Memory B cell (primary cell): ENCODE results near the gene ACBD4.
"Not testable (repeated sequence)": the region's sequence is repeated elsewhere in the genome, so short reads cannot be mapped to it uniquely, and the experiment has no call there.

Source experiments
- ATAC-seq: fragments of 150-1000 bp; cut with Tn5 transposase; 2 replicates; pipeline ENCODE4 v1.10.0; 2021; ENCODE audit warnings: low read depth, mild to moderate bottlenecking, moderate library complexity
- DNase-seq, 2 donors: peaks; one replicate each; pipeline ENCODE4 v3.0.0; 2022; ENCODE audit warnings: low spot score in 2 of 2
- H3K27ac Mint-ChIP-seq: one replicate; pipeline ENCODE4 v1.8.0; 2022; ENCODE audit warnings: mild to moderate bottlenecking, moderate library complexity, mixed read lengths
- H3K27me3 Mint-ChIP-seq: one replicate; pipeline ENCODE4 v1.8.0; 2022; ENCODE audit warnings: mixed read lengths
- H3K36me3 Mint-ChIP-seq: one replicate; pipeline ENCODE4 v1.8.0; 2022; ENCODE audit warnings: mild to moderate bottlenecking, mixed read lengths
- H3K4me1 Mint-ChIP-seq: one replicate; pipeline ENCODE4 v1.8.0; 2022; ENCODE audit warnings: mixed read lengths
- H3K4me3 Mint-ChIP-seq: one replicate; pipeline ENCODE4 v1.8.0; 2022; ENCODE audit warnings: mild to moderate bottlenecking, moderate library complexity, mixed read lengths
- H3K9me3 Mint-ChIP-seq: one replicate; pipeline ENCODE4 v1.8.0; 2022; ENCODE audit warnings: mixed read lengths

Gene ACBD4

DNA sequence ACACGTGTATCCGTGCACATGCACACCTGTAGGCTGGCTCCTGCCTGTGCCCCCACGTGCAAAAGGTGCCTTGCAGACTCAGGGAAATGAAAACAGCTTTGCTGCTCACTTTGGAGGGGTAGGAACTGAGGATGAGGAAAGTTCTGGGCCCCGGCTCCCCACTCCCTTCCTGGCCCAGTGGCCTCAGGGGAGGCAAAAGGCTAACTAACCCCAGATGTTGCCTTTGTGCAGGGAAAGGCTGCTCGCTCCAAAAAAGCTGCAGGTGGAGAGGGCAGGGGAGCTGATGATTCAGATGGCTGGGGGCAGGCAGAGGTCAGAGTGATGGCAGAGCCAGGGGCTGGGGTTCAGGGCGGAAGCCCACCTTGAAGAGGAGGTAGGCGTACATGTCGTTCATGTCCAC lies 15.5 kb upstream of the ACBD4 start:
- H3K4me1 Mint-ChIP-seq = no peaks in the 10 kb centered on the region
- H3K9me3 Mint-ChIP-seq = no peaks in the 10 kb centered on the region
- no peak overlapping the region for H3K4me3 Mint-ChIP-seq
- no peak overlapping the region for H3K27ac Mint-ChIP-seq
- H3K36me3 Mint-ChIP-seq = no peaks in the 10 kb centered on the region
- DNase-seq (no peak), ATAC-seq (no peak)
- H3K27me3 Mint-ChIP-seq = peaks cover 9% of the 10 kb centered on the region

DNA sequence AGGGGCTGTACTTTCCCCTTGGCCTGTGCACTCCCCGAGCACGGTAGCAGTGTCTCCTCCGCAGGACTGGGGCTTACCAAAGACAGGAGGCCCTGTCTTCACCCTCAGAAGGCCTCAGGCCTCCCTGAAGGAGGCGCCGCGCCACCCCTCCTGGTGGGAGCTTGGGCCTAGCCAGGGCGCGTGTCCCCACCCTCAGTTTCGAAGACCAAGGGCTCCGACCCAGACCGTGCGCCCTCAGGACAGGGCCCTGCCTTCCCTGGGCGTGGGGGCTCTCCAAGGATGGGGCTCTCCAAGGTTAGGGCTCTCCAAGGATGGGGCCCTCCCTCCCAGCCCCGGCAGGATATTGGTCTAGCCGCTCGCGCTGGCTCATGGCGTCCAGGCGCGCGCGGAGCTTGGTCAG lies 14.9 kb upstream of the ACBD4 start:
- Mint-ChIP-seq H3K27me3 (peaks cover 9% of the 10 kb centered on the region), H3K4me3 (no peak overlapping the region), H3K4me1 (no peaks in the 10 kb centered on the region), H3K36me3 (no peaks in the 10 kb centered on the region), H3K9me3 (no peaks in the 10 kb centered on the region), H3K27ac (no peak overlapping the region)
- DNase-seq (no peak), ATAC-seq (no peak)

DNA sequence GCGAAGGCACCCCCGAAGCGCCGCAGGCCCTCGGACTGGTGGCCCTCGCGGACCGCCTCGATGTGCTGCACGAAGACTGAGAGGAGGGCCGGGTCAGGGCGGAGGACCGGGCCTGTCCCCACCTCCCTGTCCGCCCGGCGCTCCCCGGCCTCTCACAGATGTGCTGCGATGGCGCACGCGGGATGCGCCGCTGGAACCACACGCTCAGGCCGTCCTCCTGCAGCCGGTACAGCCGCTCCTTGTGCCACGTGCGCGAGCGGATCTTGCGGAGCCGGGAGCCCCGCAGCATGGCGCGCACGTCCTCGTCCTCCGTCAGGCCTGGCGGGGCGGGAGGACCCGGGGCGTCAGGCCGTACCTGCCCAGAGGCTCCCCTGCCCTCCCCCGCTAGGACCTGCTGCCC lies 14.4 kb upstream of the ACBD4 start:
- no peak overlapping the region for H3K27ac Mint-ChIP-seq
- no peaks in the 10 kb centered on the region for H3K9me3 Mint-ChIP-seq
- no peak for ATAC-seq
- H3K36me3 Mint-ChIP-seq = no peaks in the 10 kb centered on the region
- no peaks in the 10 kb centered on the region for H3K4me1 Mint-ChIP-seq
- H3K4me3 Mint-ChIP-seq = no peak overlapping the region
- no peak for DNase-seq
- peaks cover 7% of the 10 kb centered on the region for H3K27me3 Mint-ChIP-seq

DNA sequence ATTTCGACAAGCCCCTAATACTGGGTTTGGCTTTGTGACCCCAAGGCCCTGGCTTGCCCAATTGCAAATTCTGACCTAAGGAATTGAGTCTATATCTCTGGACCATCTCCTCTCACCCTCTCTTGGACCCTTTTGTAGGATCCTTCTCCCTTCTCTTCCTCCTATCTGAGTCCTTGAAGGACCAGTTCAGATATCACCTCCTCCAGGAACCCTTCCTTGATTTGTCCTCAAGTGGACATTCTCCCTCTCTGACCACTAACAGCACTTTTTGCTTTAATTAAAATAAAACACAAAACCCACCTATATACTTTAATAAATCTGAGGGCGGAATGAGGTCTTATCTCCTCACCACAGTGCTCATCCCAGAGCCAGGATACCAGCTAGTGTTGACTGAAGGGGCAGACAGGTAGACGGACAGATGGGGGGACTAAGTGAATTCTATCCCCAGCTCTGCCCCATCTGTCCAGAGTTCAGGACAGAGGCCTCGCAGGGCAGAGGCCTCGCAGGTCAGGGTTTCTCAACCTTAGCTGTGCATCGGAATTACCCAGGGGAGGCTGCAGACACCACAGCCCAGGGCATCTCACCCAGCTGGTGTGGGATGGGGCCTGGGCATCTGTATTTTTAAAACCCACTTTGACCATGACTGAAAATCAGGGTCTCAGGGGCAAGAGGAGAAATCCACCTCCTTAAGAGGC lies 12.3 kb upstream of the ACBD4 start:
- H3K27ac Mint-ChIP-seq = no peak overlapping the region
- no peaks in the 10 kb centered on the region for H3K36me3 Mint-ChIP-seq
- H3K27me3 Mint-ChIP-seq = peaks cover 4% of the 10 kb centered on the region
- H3K9me3 Mint-ChIP-seq = no peaks in the 10 kb centered on the region
- DNase-seq (no peak), ATAC-seq (no peak)
- H3K4me3 Mint-ChIP-seq = no peak overlapping the region
- no peaks in the 10 kb centered on the region for H3K4me1 Mint-ChIP-seq

DNA sequence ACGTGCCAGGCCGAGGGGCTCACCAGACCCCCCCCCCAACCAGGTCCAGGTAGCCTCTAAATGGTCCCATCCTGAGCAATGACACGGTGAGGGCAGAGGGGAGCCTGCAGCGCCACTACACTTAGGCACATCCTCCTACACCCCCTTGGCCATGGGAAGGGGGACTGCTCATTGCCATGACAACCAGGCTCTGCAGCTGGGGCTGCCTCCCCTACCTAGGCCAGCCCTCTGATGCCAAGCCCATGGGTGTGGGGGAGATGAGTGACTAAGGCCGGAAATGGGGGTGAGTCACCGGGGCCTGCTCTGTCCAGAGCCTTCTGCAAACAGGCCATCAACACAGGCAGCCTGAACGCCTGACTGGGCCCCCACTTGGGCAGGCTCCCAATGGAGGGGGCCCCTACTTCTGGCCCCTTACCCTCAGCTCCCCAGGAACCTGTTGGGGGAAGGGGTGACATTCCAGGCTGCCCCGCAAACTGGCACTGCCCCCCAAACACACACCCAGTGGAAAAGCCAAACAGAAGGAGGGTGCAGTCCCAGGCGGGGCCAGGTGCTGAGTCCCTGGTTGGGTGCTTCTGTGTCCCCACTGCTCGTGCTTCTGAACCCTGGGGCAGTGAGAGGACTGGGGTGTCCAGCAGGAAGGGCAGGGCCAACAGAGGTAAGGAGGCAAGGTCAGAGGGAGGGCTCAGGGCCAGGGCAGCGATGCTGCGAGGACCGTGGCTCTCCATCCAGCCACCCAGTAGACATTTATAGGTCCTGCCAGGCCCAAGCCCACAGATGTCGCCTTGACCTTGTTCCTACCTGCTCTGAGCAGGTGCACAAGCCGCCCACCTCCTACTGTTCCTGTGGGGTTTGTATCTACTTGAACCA lies 11.3 kb upstream of the ACBD4 start:
- H3K4me1 Mint-ChIP-seq = no peaks in the 10 kb centered on the region
- no peaks in the 10 kb centered on the region for H3K9me3 Mint-ChIP-seq
- H3K36me3 Mint-ChIP-seq = no peaks in the 10 kb centered on the region
- no peak for DNase-seq
- H3K27me3 Mint-ChIP-seq = peaks cover 4% of the 10 kb centered on the region
- peak; percentile 17 for ATAC-seq
- H3K4me3 Mint-ChIP-seq = no peak overlapping the region
- no peak overlapping the region for H3K27ac Mint-ChIP-seq

DNA sequence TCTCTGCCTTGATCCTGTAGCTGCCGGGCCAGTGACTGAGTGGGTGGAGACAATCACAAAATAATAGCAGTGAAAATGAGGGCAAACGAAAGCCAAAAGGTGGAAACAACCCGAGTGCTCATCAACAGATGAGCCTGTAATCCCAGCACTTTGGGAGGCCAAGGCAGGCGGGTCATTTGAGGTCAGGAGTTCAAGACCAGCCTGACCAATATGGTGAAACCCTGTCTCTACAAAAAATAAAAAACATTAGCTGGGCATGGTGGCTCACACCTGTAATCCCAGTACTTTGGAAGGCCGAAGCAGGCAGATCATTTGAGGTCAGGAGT lies 10.7 kb upstream of the ACBD4 start:
- ATAC-seq, H3K4me1 Mint-ChIP-seq, H3K36me3 Mint-ChIP-seq, H3K27ac Mint-ChIP-seq, H3K9me3 Mint-ChIP-seq, DNase-seq, H3K27me3 Mint-ChIP-seq, H3K4me3 Mint-ChIP-seq: not testable (repeated sequence)

DNA sequence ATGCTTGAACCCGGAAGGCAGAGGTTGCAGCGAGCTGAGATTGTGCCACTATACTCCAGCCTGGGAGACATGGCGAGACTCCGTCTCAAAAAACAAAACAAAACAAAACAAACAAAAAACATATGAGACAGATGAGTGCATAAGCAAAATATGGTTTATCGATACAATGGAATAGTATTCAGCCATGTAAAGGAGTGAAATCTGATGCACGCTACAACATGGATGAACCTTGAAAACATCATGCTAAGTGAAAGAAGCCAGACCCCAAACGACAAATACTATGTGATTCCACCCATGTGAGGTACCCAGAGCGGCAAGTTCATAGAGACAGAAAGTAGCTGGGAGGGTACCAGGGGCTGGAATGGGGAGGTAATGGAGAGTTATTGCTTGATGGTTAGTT lies 10.0 kb upstream of the ACBD4 start:
- Mint-ChIP-seq H3K27ac (no peak overlapping the region), H3K4me3 (no peak overlapping the region), H3K9me3 (no peaks in the 10 kb centered on the region), H3K27me3 (peaks cover 5% of the 10 kb centered on the region), H3K36me3 (no peaks in the 10 kb centered on the region), H3K4me1 (no peaks in the 10 kb centered on the region)
- ATAC-seq = no peak
- DNase-seq = no peak

DNA sequence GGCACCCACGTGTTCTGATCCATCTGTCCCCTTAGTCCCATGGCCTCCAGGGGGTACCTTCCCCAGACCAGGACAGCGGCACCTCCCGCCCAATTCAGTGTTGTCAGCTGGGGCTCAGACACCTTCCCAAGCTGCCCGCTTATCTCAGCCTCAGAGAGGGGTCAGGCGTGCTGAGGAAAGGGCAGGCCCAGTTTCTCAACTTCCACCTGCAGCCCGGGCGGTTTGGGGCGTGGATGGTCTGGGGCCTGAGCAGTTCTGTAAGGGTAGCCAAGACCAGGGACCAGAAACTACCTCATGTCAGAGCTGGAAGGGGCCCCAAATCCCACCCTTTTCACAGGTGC lies 8.3 kb upstream of the ACBD4 start:
- ATAC-seq (no peak), DNase-seq (no peak)
- H3K27me3 Mint-ChIP-seq = peaks cover 2% of the 10 kb centered on the region
- no peaks in the 10 kb centered on the region for H3K4me1 Mint-ChIP-seq
- H3K27ac Mint-ChIP-seq = no peak overlapping the region
- no peaks in the 10 kb centered on the region for H3K9me3 Mint-ChIP-seq
- no peaks in the 10 kb centered on the region for H3K36me3 Mint-ChIP-seq
- H3K4me3 Mint-ChIP-seq = no peak overlapping the region

DNA sequence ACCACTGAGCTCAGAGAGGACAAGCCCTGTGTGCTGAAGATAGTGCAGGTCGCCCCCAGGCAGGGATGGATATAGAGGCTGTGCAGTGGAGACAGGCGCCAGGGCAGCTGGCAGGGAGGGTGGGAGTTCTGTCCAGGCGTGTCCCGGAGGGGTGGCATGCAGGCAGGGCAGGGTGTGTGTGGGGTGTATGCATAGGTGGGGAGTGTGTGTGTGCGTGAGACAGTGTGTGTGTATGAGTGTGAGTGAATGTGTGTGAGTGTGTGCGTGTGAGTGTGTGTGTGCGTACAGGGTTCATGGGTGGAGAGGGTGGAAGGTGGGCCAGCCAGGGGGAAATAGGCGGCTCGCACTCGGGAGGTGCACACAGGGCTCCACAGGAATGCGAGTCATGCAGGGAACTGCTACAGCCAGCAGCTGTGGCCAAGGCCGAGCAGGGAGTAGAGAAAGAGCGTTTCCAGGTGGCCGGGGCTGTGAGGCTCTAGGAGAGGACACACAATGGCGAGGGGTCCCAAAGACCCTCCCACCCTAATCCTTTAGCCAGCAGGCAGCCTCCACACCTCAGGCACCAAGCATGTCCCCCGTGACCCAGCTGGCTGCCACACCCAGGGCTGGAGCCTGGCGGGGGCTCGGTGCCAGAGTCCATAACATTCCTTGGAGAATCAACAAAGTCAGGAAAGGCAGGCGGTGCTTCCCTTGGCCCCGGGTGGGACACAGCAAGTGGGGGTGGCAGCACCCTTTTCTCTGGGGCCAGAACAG lies 7.8 kb upstream of the ACBD4 start:
- DNase-seq (no peak), ATAC-seq (no peak)
- H3K27me3 Mint-ChIP-seq = peaks cover 2% of the 10 kb centered on the region
- H3K36me3 Mint-ChIP-seq = no peaks in the 10 kb centered on the region
- no peaks in the 10 kb centered on the region for H3K4me1 Mint-ChIP-seq
- no peaks in the 10 kb centered on the region for H3K9me3 Mint-ChIP-seq
- no peak overlapping the region for H3K4me3 Mint-ChIP-seq
- H3K27ac Mint-ChIP-seq = no peak overlapping the region

DNA sequence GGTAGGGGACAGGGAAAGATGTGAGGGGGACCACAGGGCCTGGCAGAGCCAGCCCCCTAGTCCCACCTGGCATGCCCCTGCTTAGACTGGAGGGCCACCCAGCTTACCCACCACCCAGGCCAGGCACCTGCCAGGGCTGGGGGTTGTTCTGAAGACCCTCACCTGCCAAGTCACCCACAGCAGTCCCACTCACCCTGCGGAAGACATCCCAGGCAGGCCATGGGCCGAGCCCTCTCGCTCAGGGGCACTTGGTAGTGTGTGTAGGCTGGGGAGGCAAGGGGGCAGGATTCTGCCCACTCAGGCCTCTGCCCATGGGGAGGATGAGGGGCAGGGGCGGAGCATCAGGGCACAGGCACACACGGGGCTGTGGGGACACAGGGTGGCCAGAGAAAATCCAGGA lies 7.2 kb upstream of the ACBD4 start:
- no peaks in the 10 kb centered on the region for H3K36me3 Mint-ChIP-seq
- no peaks in the 10 kb centered on the region for H3K4me1 Mint-ChIP-seq
- no peaks in the 10 kb centered on the region for H3K9me3 Mint-ChIP-seq
- H3K27ac Mint-ChIP-seq = no peak overlapping the region
- ATAC-seq (no peak), DNase-seq (no peak)
- no peak overlapping the region for H3K4me3 Mint-ChIP-seq
- peaks cover 2% of the 10 kb centered on the region for H3K27me3 Mint-ChIP-seq

DNA sequence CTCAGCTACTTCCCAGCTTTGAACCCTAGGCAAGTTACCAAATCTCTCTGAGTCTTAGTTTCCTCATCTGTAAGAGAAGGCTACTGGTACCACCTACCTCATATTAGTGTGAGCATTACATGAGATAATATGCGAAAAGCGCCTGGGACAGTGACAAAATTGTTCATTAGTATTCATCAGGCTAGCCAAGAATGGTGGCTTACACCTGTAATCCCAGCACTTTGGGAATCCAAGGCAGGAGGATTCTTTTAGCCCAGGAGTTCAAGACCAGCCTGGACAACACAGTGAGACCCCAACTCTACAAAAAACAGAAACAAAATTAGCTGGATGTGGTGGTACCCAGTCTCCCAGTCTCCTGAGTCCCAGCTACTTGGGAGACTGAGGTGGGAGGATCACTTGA lies 6.5 kb upstream of the ACBD4 start:
- no peak overlapping the region for H3K4me3 Mint-ChIP-seq
- peaks cover 2% of the 10 kb centered on the region for H3K27me3 Mint-ChIP-seq
- no peaks in the 10 kb centered on the region for H3K9me3 Mint-ChIP-seq
- ATAC-seq (no peak), DNase-seq (no peak)
- peaks cover 3% of the 10 kb centered on the region for H3K4me1 Mint-ChIP-seq
- H3K36me3 Mint-ChIP-seq = no peaks in the 10 kb centered on the region
- H3K27ac Mint-ChIP-seq = no peak overlapping the region

DNA sequence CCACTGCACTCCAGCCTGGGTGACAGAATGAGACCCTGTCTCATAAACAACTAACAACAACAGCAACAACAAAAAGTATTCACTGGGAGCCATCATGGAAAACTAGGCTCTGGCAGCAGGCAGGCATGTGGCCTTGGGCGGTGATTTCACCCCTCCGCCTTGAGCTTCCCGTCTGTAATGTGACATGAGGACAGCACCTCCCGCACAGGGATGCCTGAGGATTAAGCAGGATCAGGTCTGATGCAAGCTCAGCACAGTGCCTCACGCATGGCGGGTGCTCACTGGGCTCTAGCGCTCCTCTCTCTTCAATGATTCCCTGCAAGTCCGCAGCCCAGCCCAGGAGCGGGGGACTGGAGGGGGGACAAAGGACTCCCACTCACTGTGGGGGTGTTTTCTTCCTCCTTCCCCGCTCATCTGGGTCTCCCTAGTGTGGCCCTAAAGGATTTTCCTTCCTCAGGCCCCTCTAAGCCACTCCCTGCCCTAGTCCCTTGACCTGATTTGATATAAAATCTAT lies 6.0 kb upstream of the ACBD4 start:
- Mint-ChIP-seq H3K36me3 (no peaks in the 10 kb centered on the region), H3K4me3 (no peak overlapping the region), H3K27me3 (peaks cover 2% of the 10 kb centered on the region), H3K27ac (no peak overlapping the region), H3K9me3 (no peaks in the 10 kb centered on the region), H3K4me1 (peaks cover 3% of the 10 kb centered on the region)
- no peak for ATAC-seq
- DNase-seq = no peak

DNA sequence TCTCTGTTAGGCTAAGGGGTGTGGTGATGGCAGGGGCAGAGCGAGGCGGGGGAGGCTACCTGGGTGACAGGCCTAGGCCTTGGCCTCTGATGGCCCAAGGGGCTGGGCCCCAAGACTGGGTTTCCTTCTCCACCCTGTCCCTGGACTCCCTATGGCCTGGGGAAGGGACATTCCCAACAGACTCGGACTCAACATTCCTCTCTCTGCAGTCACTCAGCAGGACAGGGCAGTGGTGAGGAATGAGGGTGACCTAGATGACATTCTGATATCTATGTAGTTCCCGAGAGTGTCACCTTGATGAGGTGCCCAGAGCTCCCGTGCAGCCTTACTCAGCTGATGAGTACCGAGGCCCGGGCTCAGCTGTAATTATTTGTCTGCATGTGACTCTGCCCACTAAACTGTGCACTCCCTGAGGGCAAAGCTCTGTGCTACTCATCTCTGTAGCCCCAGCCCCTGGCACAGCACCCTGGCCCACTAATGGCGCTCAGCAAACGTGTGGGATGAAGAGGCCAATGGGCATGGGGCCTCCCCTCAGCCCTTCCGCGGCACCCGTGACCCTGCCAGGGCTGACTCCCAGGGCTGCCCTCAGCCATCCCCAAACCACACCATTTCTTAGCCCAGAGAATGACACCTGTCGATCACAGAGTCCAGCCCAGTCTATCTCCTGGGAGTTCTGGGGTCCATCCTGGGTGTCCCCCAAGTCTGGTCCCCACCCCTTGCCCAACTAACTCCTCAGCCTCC lies 5.4 kb upstream of the ACBD4 start:
- peaks cover 3% of the 10 kb centered on the region for H3K4me1 Mint-ChIP-seq
- H3K27me3 Mint-ChIP-seq = peaks cover 2% of the 10 kb centered on the region
- H3K27ac Mint-ChIP-seq = no peak overlapping the region
- ATAC-seq (no peak), DNase-seq (no peak)
- no peaks in the 10 kb centered on the region for H3K36me3 Mint-ChIP-seq
- H3K4me3 Mint-ChIP-seq = peak overlapping the region; percentile 8
- no peaks in the 10 kb centered on the region for H3K9me3 Mint-ChIP-seq
